ENCODE results near the gene TMEM119. TPM values are rescaled to one million over a fixed set of nuclear protein-coding genes. Genes with fewer than 3 reads are reported as not detected.

TMEM119 gene
- total and polyA plus RNA-seq, 9 of the 15 experiments (the other 6 are each of a cell fraction or from before 2014, with no cell fraction given), result 0.18 TPM; not detected in 8

DNA sequence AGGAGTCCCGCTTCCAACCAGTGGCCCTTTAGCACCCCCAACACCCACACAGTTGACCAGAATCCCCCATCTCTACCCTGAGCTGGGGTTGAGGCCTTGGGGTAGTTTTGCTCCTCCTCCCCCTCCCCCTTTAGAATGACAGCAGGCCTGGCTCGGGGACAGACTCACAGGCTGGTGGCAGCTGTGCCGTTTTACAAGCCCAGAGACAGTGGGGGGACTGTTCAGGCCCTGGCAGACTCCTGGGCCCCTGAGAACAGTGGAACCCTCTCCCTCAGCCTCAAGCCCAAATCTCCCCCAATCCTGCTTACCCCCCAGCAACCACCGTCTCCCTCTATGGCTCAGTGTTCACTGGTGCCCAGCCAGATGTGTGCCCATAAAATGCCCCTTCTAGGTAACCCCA, 10.1 kb downstream of the TMEM119 start:
- Histone ChIP-seq H3K79me2 (ENCODE audit: control insufficient read depth, insufficient read depth, low read length) (no peaks in the 10 kb centered on the region), H3K36me3 (ENCODE audit: control insufficient read depth, insufficient read depth, low read length) (no peaks in the 10 kb centered on the region)

More for the DNA sequence above, 10.1 kb downstream of the TMEM119 start:
- Histone ChIP-seq H3K27me3 (ENCODE audit: control insufficient read depth in 2 of 2, insufficient read depth in 2 of 2, low read length in 2 of 2) (peaks cover 0 to 39% of the 10 kb centered on the region in 2 experiments; a peak in 3 of 5 replicates), H2AFZ (ENCODE audit: low read depth, low read length) (no peak overlapping the region), H3K4me3 (no peak overlapping the region), H3K9me3 (replicated peaks; ENCODE audit: control insufficient read depth, insufficient read depth, low read depth, low read length) (no peaks in the 10 kb centered on the region), H4K20me1 (replicated peaks; ENCODE audit: control insufficient read depth, insufficient read depth, low read length) (no peaks in the 10 kb centered on the region), H3K9ac (ENCODE audit: insufficient read depth in 1 of 2, low read depth in 2 of 2, low read length in 2 of 2) (no peak overlapping the region; a peak in 1 of 4 replicates), H3K27ac (ENCODE audit: extremely low read depth, low read depth, low read length) (no peak overlapping the region), H3K9me1 (ENCODE audit: control insufficient read depth, insufficient read depth, low read length) (no peaks in the 10 kb centered on the region), H3K4me2 (ENCODE audit: insufficient read depth, low read length) (no peak overlapping the region), H3K4me1 (replicated peaks in 1 of 2; ENCODE audit: control insufficient read depth in 2 of 2, insufficient read depth in 2 of 2, low read length in 2 of 2) (peaks cover 0 to 15% of the 10 kb centered on the region in 2 experiments; a peak in 1 of 5 replicates)
- BruUV-seq (replicated peaks), result no TSS peak
- TF ChIP-seq POLR2A (conservative IDR thresholded peaks at IDR 0.05) (no peak), XRCC4 (IDR thresholded peaks at IDR 0.05; ENCODE audit: extremely low read depth, insufficient read depth, insufficient read length) (no peak), SAP30 (IDR thresholded peaks at IDR 0.05; ENCODE audit: borderline replicate concordance, insufficient read depth, low read depth, low read length, poor library complexity, severe bottlenecking) (no peak), PHF8 (IDR thresholded peaks at IDR 0.05; ENCODE audit: borderline replicate concordance, low read length) (no peak), KDM1A (IDR thresholded peaks at IDR 0.05) (peak in 1 of 2 experiments; percentile 49; a peak in 1 of 4 replicates)
- TF ChIP-seq, protein P1, sequence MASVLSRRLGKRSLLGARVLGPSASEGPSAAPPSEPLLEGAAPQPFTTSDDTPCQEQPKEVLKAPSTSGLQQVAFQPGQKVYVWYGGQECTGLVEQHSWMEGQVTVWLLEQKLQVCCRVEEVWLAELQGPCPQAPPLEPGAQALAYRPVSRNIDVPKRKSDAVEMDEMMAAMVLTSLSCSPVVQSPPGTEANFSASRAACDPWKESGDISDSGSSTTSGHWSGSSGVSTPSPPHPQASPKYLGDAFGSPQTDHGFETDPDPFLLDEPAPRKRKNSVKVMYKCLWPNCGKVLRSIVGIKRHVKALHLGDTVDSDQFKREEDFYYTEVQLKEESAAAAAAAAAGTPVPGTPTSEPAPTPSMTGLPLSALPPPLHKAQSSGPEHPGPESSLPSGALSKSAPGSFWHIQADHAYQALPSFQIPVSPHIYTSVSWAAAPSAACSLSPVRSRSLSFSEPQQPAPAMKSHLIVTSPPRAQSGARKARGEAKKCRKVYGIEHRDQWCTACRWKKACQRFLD (CRISPR knock-in tag; IDR thresholded peaks at IDR 0.05), result no peak
- TF ChIP-seq, protein P2, sequence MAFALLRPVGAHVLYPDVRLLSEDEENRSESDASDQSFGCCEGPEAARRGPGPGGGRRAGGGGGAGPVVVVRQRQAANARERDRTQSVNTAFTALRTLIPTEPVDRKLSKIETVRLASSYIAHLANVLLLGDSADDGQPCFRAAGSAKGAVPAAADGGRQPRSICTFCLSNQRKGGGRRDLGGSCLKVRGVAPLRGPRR (CRISPR knock-in tag; IDR thresholded peaks at IDR 0.05), result no peak
- ATAC-seq (no peak), DNase-seq (ENCODE audit: extremely low read depth in 1 of 4, low spot score in 3 of 4) (no peak), FAIRE-seq (no peak)
- in situ Hi-C loops (cut with MboI), result no loop called here
- intact Hi-C loops (cut with micrococcal nuclease), result no loop called here
- WGBS (ENCODE audit: insufficient coverage, low coverage, missing lambda C conversion rate), result 19% methylated on average over 4 of the region's 4 CpGs
- CTCF ChIA-PET (ENCODE audit: low intra/inter-chr PET ratio), result no interaction called here
- POLR2A ChIA-PET, result interaction anchor here (0.5 to 1.1 kb wide), 2 partner anchors 12 to 28 kb away, joined by 3 read pairs; no protein-coding TSS in a partner anchor
